ENCODE measurements around the gene WNT2B. TPM values are rescaled to one million over a fixed set of nuclear protein-coding genes. Genes with fewer than 3 reads are reported as not detected.

The WNT2B gene
- total RNA-seq, 2 experiments from 2014 or later: 0.11 to 0.12 TPM

DNA sequence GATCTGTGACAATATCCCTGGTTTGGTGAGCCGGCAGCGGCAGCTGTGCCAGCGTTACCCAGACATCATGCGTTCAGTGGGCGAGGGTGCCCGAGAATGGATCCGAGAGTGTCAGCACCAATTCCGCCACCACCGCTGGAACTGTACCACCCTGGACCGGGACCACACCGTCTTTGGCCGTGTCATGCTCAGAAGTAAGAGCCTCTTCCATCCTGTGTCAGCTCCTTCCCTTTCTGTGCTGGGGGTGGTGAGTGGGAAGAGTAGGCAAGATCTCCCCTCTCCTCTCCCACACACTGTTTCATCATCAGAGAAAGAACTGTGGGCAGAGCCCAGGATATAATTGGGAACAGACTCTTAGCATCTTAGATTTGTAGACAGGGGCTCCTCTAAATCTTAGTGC is 6.1 kb downstream of the WNT2B start:
- intact Hi-C loops (cut with DNase I, micrococcal nuclease): no loop called here
- DNase-seq (no peak), ATAC-seq (no peak)
- no peaks in the 10 kb centered on the region for H3K9me3 Mint-ChIP-seq (ENCODE audit: low read depth)
- H3K4me3 Mint-ChIP-seq: no peak overlapping the region
- H3K4me1 Mint-ChIP-seq: no peaks in the 10 kb centered on the region
- H3K36me3 Mint-ChIP-seq (ENCODE audit: low read depth): no peaks in the 10 kb centered on the region
- no peak overlapping the region for H3K27ac Mint-ChIP-seq
- peaks cover 3% of the 10 kb centered on the region for H3K27me3 Mint-ChIP-seq
- ChIA-PET POLR2A (no interaction called here), CTCF (interaction anchor here (1.3 kb wide), 1 partner anchor 13 kb away, joined by 5 read pairs; no protein-coding TSS in a partner anchor)

DNA sequence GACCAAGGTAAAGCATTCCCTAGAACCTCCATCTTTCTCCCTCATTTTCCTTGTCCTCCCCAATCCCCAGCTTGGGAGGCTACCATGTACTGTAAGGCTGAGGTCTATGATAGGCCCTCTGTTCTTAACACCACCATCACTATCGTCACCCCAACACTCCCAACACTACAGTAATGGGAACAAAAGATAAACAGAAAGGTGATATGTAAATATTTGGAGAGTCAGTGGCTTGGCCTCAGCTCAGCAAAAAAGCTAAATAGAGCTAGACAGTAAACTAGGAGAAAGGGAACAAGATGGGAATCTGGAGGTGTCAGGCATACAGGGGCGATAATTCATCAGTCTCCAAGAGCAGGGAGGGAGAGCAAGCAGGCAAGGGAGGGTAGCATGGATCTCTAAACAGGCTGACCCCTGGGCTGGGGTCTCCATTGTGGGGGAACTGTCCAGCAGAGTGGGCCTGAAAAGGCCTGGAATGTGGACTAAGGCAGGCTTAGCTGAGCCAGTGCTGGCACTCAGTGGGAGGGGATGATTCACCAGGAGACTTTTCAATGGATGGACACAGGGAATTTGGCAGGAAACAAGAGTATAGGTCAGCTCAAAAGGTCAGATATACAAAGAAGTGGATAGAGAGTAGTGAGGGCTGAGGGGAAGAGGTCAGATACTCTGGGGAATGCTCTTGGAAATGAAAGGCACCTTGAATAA is 6.7 kb downstream of the WNT2B start:
- H3K27me3 Mint-ChIP-seq: no peaks in the 10 kb centered on the region
- H3K4me3 Mint-ChIP-seq: no peak overlapping the region
- H3K4me1 Mint-ChIP-seq: no peaks in the 10 kb centered on the region
- intact Hi-C loops (cut with DNase I, micrococcal nuclease): no loop called here
- CTCF ChIA-PET: no interaction called here
- H3K36me3 Mint-ChIP-seq (ENCODE audit: low read depth): no peaks in the 10 kb centered on the region
- POLR2A ChIA-PET: no interaction called here
- DNase-seq: no peak
- no peaks in the 10 kb centered on the region for H3K9me3 Mint-ChIP-seq (ENCODE audit: low read depth)
- no peak overlapping the region for H3K27ac Mint-ChIP-seq
- no peak for ATAC-seq

DNA sequence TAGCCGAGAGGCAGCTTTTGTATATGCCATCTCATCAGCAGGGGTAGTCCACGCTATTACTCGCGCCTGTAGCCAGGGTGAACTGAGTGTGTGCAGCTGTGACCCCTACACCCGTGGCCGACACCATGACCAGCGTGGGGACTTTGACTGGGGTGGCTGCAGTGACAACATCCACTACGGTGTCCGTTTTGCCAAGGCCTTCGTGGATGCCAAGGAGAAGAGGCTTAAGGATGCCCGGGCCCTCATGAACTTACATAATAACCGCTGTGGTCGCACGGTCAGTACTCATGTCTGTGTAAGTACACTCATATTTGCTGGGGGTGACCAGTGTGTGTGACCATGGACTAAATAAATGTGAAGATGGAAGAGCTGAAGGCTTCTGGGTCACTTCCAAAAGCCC is 7.4 kb downstream of the WNT2B start:
- no peak overlapping the region for H3K4me3 Mint-ChIP-seq
- intact Hi-C loops (cut with DNase I, micrococcal nuclease): no loop called here
- CTCF ChIA-PET: no interaction called here
- no peak for DNase-seq
- H3K27me3 Mint-ChIP-seq: no peaks in the 10 kb centered on the region
- POLR2A ChIA-PET: no interaction called here
- no peak for ATAC-seq
- no peaks in the 10 kb centered on the region for H3K9me3 Mint-ChIP-seq (ENCODE audit: low read depth)
- H3K36me3 Mint-ChIP-seq (ENCODE audit: low read depth): no peaks in the 10 kb centered on the region
- no peak overlapping the region for H3K27ac Mint-ChIP-seq
- H3K4me1 Mint-ChIP-seq: no peaks in the 10 kb centered on the region

DNA sequence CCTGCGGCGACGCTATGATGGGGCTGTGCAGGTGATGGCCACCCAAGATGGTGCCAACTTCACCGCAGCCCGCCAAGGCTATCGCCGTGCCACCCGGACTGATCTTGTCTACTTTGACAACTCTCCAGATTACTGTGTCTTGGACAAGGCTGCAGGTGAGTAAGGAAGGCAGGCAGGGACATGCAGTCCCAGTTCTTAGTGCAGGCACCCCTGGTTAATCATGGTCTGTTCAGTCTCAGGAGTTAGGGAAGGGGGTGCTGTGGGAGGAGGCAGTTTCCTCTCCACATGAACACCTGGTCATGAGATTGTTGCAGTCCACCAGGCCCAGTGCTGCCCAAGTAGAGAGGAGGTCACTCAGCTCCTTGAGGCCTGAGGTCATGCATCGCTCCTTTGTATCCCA is 8.5 kb downstream of the WNT2B start:
- CTCF ChIA-PET: interaction anchor here (0.6 to 0.8 kb wide), 2 partner anchors 13 to 48 kb away, joined by 3 to 4 read pairs; no protein-coding TSS in a partner anchor
- H3K4me3 Mint-ChIP-seq: no peak overlapping the region
- H3K36me3 Mint-ChIP-seq (ENCODE audit: low read depth): no peaks in the 10 kb centered on the region
- POLR2A ChIA-PET: no interaction called here
- ATAC-seq (no peak), DNase-seq (no peak)
- intact Hi-C loops (cut with DNase I, micrococcal nuclease): no loop called here
- H3K27ac Mint-ChIP-seq: no peak overlapping the region
- no peaks in the 10 kb centered on the region for H3K9me3 Mint-ChIP-seq (ENCODE audit: low read depth)
- H3K27me3 Mint-ChIP-seq: no peaks in the 10 kb centered on the region
- no peaks in the 10 kb centered on the region for H3K4me1 Mint-ChIP-seq

DNA sequence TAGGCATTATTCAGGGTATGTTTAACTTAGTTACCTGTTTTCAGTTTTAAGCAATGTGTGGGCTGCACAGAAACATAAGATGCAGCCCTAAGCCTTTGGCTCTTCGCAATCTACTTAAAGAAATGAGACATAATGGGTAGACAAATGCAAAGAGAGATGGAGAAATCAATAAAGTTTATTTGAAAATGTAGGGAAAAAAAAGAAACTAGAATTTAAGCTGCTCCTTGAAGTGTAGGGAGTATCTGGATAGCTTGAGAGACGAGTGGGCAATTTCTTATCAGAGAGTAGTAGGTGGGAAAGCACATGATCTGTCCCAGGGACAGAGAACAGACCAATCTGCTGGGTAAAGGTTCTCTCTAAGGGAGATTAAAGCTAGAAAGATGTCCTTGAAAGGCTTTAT is 8.9 kb downstream of the WNT2B start:
- no peaks in the 10 kb centered on the region for H3K36me3 Mint-ChIP-seq (ENCODE audit: low read depth)
- DNase-seq: no peak
- H3K9me3 Mint-ChIP-seq (ENCODE audit: low read depth): no peaks in the 10 kb centered on the region
- no peaks in the 10 kb centered on the region for H3K4me1 Mint-ChIP-seq
- ATAC-seq: no peak
- CTCF ChIA-PET: interaction anchor here (0.6 to 0.8 kb wide), 2 partner anchors 13 to 49 kb away, joined by 3 to 4 read pairs; no protein-coding TSS in a partner anchor
- H3K27me3 Mint-ChIP-seq: no peaks in the 10 kb centered on the region
- POLR2A ChIA-PET: no interaction called here
- intact Hi-C loops (cut with DNase I, micrococcal nuclease): no loop called here
- no peak overlapping the region for H3K27ac Mint-ChIP-seq
- H3K4me3 Mint-ChIP-seq: no peak overlapping the region

DNA sequence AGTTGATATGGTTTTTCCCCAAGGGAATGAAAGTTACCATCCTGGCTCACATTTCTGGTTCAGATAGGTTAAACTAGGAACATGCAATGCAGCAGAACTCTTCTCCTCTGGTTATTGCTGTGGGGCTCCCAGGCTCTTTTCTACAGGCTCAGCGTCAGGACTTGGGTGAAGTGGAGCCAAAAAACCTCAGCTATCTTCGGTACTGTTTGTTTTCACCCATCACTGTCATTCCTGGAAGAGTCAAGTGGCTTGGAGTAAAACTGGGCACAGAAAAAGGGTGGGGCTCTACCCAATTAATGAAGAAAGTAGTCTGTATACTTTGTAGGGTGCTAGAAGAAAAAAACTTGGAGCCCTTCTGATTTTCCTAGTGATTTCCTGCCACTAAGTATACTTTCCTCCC is 9.4 kb downstream of the WNT2B start:
- no peak for ATAC-seq
- CTCF ChIA-PET: interaction anchor here (0.8 kb wide), 1 partner anchor 14 kb away, joined by 4 read pairs; no protein-coding TSS in a partner anchor
- Mint-ChIP-seq H3K27me3 (no peaks in the 10 kb centered on the region), H3K4me1 (no peaks in the 10 kb centered on the region), H3K27ac (no peak overlapping the region), H3K4me3 (no peak overlapping the region), H3K9me3 (ENCODE audit: low read depth) (no peaks in the 10 kb centered on the region), H3K36me3 (ENCODE audit: low read depth) (no peaks in the 10 kb centered on the region)
- no peak for DNase-seq
- intact Hi-C loops (cut with DNase I, micrococcal nuclease): no loop called here
- POLR2A ChIA-PET: no interaction called here

DNA sequence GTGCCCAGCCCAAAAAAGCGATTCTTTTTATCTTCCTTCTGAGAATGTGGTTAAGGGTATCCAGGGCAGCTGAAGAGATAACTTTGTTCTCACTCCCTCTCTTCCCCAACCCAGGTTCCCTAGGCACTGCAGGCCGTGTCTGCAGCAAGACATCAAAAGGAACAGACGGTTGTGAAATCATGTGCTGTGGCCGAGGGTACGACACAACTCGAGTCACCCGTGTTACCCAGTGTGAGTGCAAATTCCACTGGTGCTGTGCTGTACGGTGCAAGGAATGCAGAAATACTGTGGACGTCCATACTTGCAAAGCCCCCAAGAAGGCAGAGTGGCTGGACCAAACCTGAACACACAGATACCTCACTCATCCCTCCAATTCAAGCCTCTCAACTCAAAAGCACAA is 11.4 kb downstream of the WNT2B start:
- Mint-ChIP-seq H3K36me3 (ENCODE audit: low read depth) (no peaks in the 10 kb centered on the region), H3K9me3 (ENCODE audit: low read depth) (no peaks in the 10 kb centered on the region), H3K27ac (no peak overlapping the region), H3K27me3 (no peaks in the 10 kb centered on the region), H3K4me3 (no peak overlapping the region), H3K4me1 (no peaks in the 10 kb centered on the region)
- no peak for DNase-seq
- POLR2A ChIA-PET: no interaction called here
- intact Hi-C loops (cut with DNase I, micrococcal nuclease): no loop called here
- ATAC-seq: no peak
- CTCF ChIA-PET: no interaction called here

DNA sequence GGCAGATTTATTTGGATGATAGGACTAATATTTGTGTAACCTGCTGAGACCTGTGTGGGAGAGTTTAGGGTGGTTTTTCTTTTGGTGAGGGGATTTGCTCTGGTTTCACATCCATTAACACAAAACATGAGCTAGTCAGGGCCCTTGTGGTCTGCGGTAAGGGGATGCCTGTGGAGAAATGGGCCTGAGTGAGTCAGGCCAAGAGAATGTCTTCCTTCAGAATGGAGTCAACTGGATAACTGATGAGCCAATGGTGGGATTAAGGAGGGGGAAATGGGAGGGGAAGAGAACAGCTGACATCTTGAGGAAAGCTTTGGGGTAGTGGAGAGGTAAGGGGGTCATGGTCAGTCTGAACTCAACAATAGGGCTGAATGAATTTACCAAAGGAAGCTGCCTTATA is 13.9 kb downstream of the WNT2B start:
- Mint-ChIP-seq H3K27ac (no peak overlapping the region), H3K9me3 (ENCODE audit: low read depth) (no peaks in the 10 kb centered on the region), H3K27me3 (no peaks in the 10 kb centered on the region), H3K4me1 (no peaks in the 10 kb centered on the region), H3K36me3 (ENCODE audit: low read depth) (no peaks in the 10 kb centered on the region), H3K4me3 (no peak overlapping the region)
- CTCF ChIA-PET: interaction anchor here (1.1 kb wide), 1 partner anchor 186 kb away, joined by 3 read pairs; no protein-coding TSS in a partner anchor
- POLR2A ChIA-PET: interaction anchor here (0.5 kb wide), 1 partner anchor 232 kb away, joined by 4 read pairs; no protein-coding TSS in a partner anchor
- DNase-seq (no peak), ATAC-seq (no peak)
- intact Hi-C loops (cut with DNase I, micrococcal nuclease): no loop called here

DNA sequence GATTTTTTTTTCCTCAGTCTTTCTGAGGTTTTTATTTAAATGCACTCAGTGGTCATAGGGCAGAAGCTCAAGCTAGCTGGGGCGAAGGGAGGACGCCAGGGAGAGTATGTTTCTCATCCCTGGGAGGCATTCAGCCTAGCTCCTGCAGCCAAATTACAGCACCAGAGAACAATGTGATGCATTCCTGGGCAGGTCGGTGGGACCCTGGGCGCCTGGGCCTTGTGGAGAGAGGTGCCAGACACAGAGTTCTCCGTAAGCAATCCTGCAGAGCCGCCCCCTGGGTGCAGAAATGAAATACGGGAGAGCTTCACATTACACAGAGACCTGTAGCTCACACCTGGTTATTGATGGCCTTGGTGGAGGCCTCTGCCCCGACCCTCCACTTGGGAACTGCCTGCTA is 15.5 kb downstream of the WNT2B start:
- POLR2A ChIA-PET: no interaction called here
- H3K4me3 Mint-ChIP-seq: no peak overlapping the region
- H3K27me3 Mint-ChIP-seq: no peaks in the 10 kb centered on the region
- no peaks in the 10 kb centered on the region for H3K9me3 Mint-ChIP-seq (ENCODE audit: low read depth)
- H3K36me3 Mint-ChIP-seq (ENCODE audit: low read depth): peaks cover 3% of the 10 kb centered on the region
- H3K4me1 Mint-ChIP-seq: no peaks in the 10 kb centered on the region
- no peak overlapping the region for H3K27ac Mint-ChIP-seq
- CTCF ChIA-PET: no interaction called here
- ATAC-seq (no peak), DNase-seq (no peak)
- intact Hi-C loops (cut with DNase I, micrococcal nuclease): no loop called here

DNA sequence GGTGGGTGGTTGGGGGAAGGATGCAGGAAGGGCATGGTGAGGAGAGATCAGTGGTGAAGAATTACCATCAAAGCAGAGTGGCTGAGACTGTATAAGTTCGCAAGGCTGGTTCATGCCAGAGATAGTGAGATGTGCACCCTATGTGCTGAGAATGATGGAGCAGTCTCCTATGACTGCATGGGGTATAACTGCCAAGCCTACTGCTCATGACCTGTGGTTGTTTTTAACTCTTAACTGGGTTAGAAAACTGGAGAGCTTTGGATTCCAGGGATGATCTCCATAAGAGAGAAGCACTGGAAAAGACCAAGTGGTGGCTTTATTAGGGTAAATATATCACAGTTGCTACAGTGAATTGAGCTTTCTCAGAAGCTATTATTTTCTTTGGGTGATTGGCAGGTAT is 16.2 kb downstream of the WNT2B start:
- Mint-ChIP-seq H3K9me3 (ENCODE audit: low read depth) (no peaks in the 10 kb centered on the region), H3K27me3 (no peaks in the 10 kb centered on the region), H3K4me1 (no peaks in the 10 kb centered on the region), H3K27ac (no peak overlapping the region), H3K36me3 (ENCODE audit: low read depth) (peaks cover 3% of the 10 kb centered on the region), H3K4me3 (no peak overlapping the region)
- intact Hi-C loops (cut with DNase I, micrococcal nuclease): no loop called here
- no peak for DNase-seq
- no peak for ATAC-seq
- CTCF ChIA-PET: interaction anchor here (0.5 to 1.2 kb wide), 2 partner anchors 23 to 614 kb away, joined by 3 to 5 read pairs; no protein-coding TSS in a partner anchor
- POLR2A ChIA-PET: no interaction called here

DNA sequence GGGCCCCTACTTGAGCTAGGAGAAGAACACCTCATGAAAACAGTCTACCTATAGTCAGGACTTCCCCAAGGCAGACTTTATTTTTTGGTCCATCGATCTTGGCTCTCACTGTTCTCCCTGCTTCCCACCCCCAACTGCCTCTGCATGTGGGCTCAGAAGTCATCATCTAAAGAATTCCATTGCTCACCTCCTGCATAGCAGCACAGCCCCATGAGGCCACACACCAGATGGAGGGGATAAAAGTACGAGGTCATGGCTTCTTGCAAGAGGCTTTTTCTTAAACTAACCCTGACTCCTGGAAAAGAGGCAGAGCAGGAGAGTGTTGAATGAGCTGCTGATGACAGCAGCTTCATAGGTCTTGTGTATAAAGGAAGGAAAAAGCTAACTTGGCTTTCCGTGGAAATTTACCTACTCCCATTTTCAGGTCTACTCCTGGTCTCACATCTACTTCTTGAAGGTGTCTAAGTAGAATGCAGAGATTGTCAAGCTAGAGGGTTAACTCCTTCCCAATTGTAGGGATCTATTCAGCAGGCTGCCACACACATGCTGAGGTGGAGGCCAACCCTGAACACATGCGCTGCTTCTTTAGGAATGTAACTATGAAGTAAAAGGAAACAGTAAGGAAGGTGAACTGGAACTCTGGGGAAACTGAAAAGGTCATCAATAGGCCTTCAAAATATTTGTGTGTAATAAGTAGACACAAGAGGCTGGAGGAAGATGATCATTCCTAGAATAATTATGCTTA is 18.7 kb downstream of the WNT2B start:
- DNase-seq (no peak), ATAC-seq (no peak)
- Mint-ChIP-seq H3K9me3 (ENCODE audit: low read depth) (no peaks in the 10 kb centered on the region), H3K4me3 (no peak overlapping the region), H3K4me1 (no peaks in the 10 kb centered on the region), H3K27me3 (no peaks in the 10 kb centered on the region), H3K27ac (no peak overlapping the region), H3K36me3 (ENCODE audit: low read depth) (peaks cover 3% of the 10 kb centered on the region)
- intact Hi-C loops (cut with DNase I, micrococcal nuclease): no loop called here
- POLR2A ChIA-PET: interaction anchor here (0.6 kb wide), 1 partner anchor 111 kb away, joined by 3 read pairs; no protein-coding TSS in a partner anchor
- CTCF ChIA-PET: no interaction called here

DNA sequence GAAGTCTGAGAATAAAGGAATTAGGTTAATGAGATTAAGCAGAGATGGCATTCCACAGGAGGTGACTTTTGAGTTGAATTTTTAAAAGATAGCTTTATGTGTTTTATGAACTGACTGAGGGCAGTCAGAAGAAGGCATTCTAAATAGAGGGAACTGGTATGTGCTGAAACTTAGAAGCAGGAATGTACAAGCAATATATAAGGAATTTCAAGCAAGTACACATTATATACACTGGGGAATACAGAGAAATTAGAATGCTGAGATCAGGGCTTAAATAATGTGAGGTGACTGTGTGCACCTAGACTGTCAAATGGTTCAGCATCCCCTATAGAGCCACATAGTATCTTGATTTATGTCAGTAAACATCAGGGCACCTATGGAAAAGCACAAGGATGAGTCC is 19.3 kb downstream of the WNT2B start:
- H3K36me3 Mint-ChIP-seq (ENCODE audit: low read depth): peaks cover 3% of the 10 kb centered on the region

More for the DNA sequence above, 19.3 kb downstream of the WNT2B start:
- no peaks in the 10 kb centered on the region for H3K27me3 Mint-ChIP-seq
- no peaks in the 10 kb centered on the region for H3K4me1 Mint-ChIP-seq
- DNase-seq: no peak
- ChIA-PET POLR2A (no interaction called here), CTCF (no interaction called here)
- intact Hi-C loops (cut with DNase I, micrococcal nuclease): no loop called here
- H3K27ac Mint-ChIP-seq: no peak overlapping the region
- H3K9me3 Mint-ChIP-seq (ENCODE audit: low read depth): no peaks in the 10 kb centered on the region
- no peak for ATAC-seq
- H3K4me3 Mint-ChIP-seq: no peak overlapping the region
